ENCODE results near the gene GALNT9. TPM values are rescaled to one million over a fixed set of nuclear protein-coding genes. Genes with fewer than 3 reads are reported as not detected.

GALNT9 gene
- total RNA-seq, 2 donors from 2014 or later = 0.14 to 1.0 TPM

DNA sequence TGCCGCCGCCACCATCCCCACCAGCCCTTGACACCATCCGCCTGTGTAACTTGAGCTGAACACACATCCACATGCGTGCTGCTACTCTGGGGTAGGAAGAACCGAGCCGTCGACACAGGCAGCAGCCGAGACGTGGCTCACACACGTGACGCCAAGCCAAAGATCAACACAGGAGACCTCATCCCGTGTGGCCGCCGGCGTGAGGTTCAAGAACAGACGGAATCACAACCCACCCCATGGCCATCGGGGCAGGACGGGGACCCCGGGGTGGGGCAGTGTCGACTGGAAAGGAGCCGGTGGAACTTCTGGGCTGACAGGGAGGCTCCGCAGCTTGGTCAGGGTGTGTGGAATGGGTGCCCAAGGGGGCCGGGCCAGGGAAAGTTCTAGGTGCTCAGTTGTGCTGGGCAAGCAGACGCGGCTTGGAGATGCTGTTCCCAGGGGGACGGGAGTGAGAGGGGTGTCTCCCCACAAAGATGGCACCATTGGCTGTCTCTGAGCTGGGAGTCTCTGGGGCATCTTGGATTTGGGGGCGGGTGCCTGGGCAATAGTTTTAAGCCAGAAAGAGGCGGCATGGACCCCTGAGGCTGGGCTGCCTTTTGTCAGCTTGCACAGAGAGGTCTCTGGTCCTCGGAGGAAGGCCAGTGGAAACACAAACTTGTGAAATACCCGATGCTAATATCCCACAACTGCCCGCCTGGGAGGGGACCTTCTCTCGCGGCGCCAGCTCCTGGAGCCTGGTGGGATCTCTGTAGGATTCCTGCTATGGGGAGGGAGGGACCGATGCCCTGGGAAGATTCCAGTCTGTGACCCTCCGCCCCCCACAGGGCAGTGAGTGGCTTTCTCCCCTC lies 41.8 kb downstream of the GALNT9 start:
- no peaks in the 10 kb centered on the region for H3K4me1 ChIP-seq (replicated peaks)
- H3K27me3 ChIP-seq (replicated peaks; ENCODE audit: insufficient read depth) = no peaks in the 10 kb centered on the region
- TF ChIP-seq POLR2AphosphoS5 (IDR thresholded peaks at IDR 0.05) (no peak), POLR2A (IDR thresholded peaks at IDR 0.05) (no peak)
- TF ChIP-seq, protein P1, sequence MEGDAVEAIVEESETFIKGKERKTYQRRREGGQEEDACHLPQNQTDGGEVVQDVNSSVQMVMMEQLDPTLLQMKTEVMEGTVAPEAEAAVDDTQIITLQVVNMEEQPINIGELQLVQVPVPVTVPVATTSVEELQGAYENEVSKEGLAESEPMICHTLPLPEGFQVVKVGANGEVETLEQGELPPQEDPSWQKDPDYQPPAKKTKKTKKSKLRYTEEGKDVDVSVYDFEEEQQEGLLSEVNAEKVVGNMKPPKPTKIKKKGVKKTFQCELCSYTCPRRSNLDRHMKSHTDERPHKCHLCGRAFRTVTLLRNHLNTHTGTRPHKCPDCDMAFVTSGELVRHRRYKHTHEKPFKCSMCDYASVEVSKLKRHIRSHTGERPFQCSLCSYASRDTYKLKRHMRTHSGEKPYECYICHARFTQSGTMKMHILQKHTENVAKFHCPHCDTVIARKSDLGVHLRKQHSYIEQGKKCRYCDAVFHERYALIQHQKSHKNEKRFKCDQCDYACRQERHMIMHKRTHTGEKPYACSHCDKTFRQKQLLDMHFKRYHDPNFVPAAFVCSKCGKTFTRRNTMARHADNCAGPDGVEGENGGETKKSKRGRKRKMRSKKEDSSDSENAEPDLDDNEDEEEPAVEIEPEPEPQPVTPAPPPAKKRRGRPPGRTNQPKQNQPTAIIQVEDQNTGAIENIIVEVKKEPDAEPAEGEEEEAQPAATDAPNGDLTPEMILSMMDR (IDR thresholded peaks at IDR 0.05) = no peak
- WGBS = 88% methylated on average over 36 of the region's 36 CpGs
- H3K9me3 ChIP-seq = no peaks in the 10 kb centered on the region
- no peaks in the 10 kb centered on the region for H3K36me3 ChIP-seq
- intact Hi-C loops (cut with DNase I) = no loop called here
- no peak for DNase-seq (ENCODE audit: low spot score)
- no peak overlapping the region for H3K4me3 ChIP-seq
- no peak overlapping the region for H3K27ac ChIP-seq

- Histone ChIP-seq H3K4me3 (no peak overlapping the region), H3K27me3 (replicated peaks; ENCODE audit: insufficient read depth) (no peaks in the 10 kb centered on the region), H3K36me3 (no peaks in the 10 kb centered on the region), H3K9me3 (no peaks in the 10 kb centered on the region), H3K27ac (no peak overlapping the region), H3K4me1 (replicated peaks) (no peaks in the 10 kb centered on the region)
- TF ChIP-seq POLR2AphosphoS5 (IDR thresholded peaks at IDR 0.05) = no peak
- intact Hi-C loops (cut with DNase I) = no loop called here
- 79% methylated on average over 15 of the region's 23 CpGs for WGBS
- DNase-seq (ENCODE audit: low spot score) = no peak
These were observed 42.5 kb downstream of the GALNT9 start for GRCh38 chr12:132286912-132287311.

DNA sequence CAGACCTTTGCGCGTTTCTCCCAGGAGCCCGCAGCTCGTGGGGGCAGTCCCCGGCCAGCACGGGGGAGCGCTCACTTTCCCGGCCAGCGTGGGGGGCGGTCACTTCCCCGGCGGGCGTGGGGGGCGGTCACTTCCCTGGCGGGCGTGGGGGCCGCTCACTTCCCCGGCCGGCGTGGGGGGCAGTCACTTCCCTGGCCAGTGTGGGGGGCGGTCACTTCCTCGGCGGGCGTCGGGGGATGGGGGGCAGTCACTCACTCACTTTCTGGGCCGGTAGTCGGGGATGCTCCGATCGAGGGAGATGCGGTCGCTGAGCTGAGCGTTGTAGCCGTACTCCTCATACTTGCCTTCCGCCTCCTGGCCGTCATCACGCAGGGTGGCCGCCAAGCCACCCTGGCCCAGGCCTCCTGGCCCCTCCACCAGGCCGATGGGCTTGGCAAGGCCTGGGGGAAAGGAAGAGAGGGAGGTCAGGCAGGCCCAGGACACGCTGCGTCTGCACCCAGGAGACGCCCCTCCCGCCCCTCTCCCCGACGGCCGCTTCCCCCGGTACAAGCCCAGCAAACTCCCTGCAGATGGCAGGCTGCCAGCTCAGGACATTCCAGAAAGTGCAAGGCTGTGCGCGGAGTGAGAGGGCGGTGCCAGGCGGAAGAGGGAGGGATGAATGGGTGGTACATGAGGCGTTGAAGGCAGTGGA lies 43.3 kb downstream of the GALNT9 start:
- peak; percentile 53 for DNase-seq (ENCODE audit: low spot score)
- H3K27me3 ChIP-seq (replicated peaks; ENCODE audit: insufficient read depth) = peaks cover 3% of the 10 kb centered on the region
- TF ChIP-seq POLR2A (IDR thresholded peaks at IDR 0.05) (no peak), POLR2AphosphoS5 (IDR thresholded peaks at IDR 0.05) (peak; percentile 58)
- TF ChIP-seq, protein P1 (IDR thresholded peaks at IDR 0.05) = no peak
- no peak overlapping the region for H3K27ac ChIP-seq
- H3K36me3 ChIP-seq = no peaks in the 10 kb centered on the region
- 8% methylated on average over 41 of the region's 51 CpGs for WGBS
- no peaks in the 10 kb centered on the region for H3K4me1 ChIP-seq (replicated peaks)
- intact Hi-C loops (cut with DNase I) = no loop called here
- H3K9me3 ChIP-seq = no peaks in the 10 kb centered on the region
- no peak overlapping the region for H3K4me3 ChIP-seq

- no peak overlapping the region for H3K27ac ChIP-seq
- 61% methylated on average over 38 of the region's 38 CpGs for WGBS
- peaks cover 3% of the 10 kb centered on the region for H3K27me3 ChIP-seq (replicated peaks; ENCODE audit: insufficient read depth)
- H3K4me3 ChIP-seq = no peak overlapping the region
- no peaks in the 10 kb centered on the region for H3K9me3 ChIP-seq
- TF ChIP-seq POLR2AphosphoS5 (IDR thresholded peaks at IDR 0.05) (no peak), POLR2A (IDR thresholded peaks at IDR 0.05) (no peak)
- TF ChIP-seq, protein P1 (IDR thresholded peaks at IDR 0.05) = no peak
- no peak for DNase-seq (ENCODE audit: low spot score)
- no peaks in the 10 kb centered on the region for H3K4me1 ChIP-seq (replicated peaks)
- intact Hi-C loops (cut with DNase I) = no loop called here
- no peaks in the 10 kb centered on the region for H3K36me3 ChIP-seq
These were observed 44.3 kb downstream of the GALNT9 start for GRCh38 chr12:132284827-132285741.

Data from prostate gland (tissue), 2 donors.